Measurements from ENCODE around the gene CACNA1D. TPM values are rescaled to one million over a fixed set of nuclear protein-coding genes. Genes with fewer than 3 reads are reported as not detected.
"Not testable (repeated sequence)": the region's sequence is repeated elsewhere in the genome, so short reads cannot be mapped to it uniquely, and the experiment has no call there.

The CACNA1D gene
- 0.20 TPM for polyA plus RNA-seq (2013, experiment 1 of 2)
- polyA plus RNA-seq (2013, experiment 2 of 2), result 0.76 TPM

GRCh38 chr3:53493963-53494791, at the start of gene CACNA1D:
TSS of gene CACNA1D (plus strand) at chr3:53494611. CDS start at chr3:53495167, 556 bp downstream.
- Histone ChIP-seq H3K4me3 (ENCODE audit: low read length) (peak within 1 kb of the TSS; percentile 65), H3K4me1 (ENCODE audit: insufficient read depth, low read length) (no peaks in the 10 kb centered on the region; the same call in 1 of the 2 replicates), H3K27me3 (ENCODE audit: insufficient read depth, low read length) (peaks cover 80% of the 10 kb centered on the region), H3K36me3 (ENCODE audit: insufficient read depth, low read length) (no peaks in the 10 kb centered on the region), H3K9me3 (ENCODE audit: insufficient read depth, low read depth, low read length) (no peaks in the 10 kb centered on the region), H3K9ac (ENCODE audit: low read depth, low read length) (peak within 1 kb of the TSS; percentile 57), H3K27ac (ENCODE audit: low read depth, low read length) (no peak within 1 kb of the TSS; the same call in 1 of the 2 replicates)
- WGBS, result under 1% methylated on average over 122 of the region's 122 CpGs

DNA sequence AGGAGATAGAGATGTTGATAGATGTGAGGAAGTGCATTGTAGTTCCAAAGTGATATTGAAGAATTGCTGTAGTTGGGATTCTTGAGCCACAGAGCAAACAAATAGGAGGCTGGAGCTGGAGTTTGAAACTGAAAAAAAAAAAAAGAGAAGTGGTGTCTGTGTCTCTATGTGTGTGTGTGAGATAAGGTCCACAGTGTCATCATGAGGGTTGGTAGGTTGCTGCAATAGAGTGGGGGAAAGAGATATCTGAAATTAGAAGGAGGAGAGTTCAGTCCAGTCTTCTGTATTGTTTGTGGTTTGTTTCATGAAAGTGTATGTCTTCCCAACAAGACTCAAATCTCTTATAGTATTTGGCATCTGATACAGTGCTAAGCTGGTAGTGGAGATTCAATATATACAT, 37.3 kb upstream of the CACNA1D start:
- Histone ChIP-seq H3K36me3 (ENCODE audit: insufficient read depth, low read length) (no peaks in the 10 kb centered on the region), H3K4me3 (ENCODE audit: low read length) (no peak overlapping the region), H3K27ac (ENCODE audit: low read depth, low read length) (no peak overlapping the region), H3K4me1 (ENCODE audit: insufficient read depth, low read length) (no peaks in the 10 kb centered on the region), H3K27me3 (ENCODE audit: insufficient read depth, low read length) (no peaks in the 10 kb centered on the region), H3K9me3 (ENCODE audit: insufficient read depth, low read depth, low read length) (no peaks in the 10 kb centered on the region), H3K9ac (ENCODE audit: low read depth, low read length) (no peak overlapping the region)

GRCh38 chr3:53460326-53460725, 34.1 kb upstream of the CACNA1D start:
- Histone ChIP-seq H3K27me3 (ENCODE audit: insufficient read depth, low read length) (no peaks in the 10 kb centered on the region), H3K9me3 (ENCODE audit: insufficient read depth, low read depth, low read length) (no peaks in the 10 kb centered on the region)
- 89% methylated on average over 1 of the region's 1 CpG for WGBS

DNA sequence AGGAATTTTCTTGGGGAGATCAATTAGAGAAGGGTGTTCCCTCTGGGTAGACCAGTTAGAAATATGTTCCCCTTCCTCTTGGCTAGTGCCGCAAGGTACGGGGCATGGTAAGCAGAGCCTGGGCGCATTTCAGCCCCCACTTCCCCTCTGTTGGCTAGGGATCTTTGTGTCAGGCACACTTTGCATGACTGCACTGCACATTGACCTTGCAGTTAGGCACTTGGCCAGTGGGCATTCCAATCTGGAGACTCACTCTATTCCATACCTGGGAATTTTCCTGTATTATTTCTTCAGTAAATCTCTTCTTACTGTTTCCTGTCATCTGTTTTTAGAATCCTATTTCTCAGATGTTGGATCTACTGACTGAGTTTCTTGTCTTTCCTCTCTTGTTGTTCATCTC, 30.0 kb upstream of the CACNA1D start:
- Histone ChIP-seq H3K4me3 (ENCODE audit: low read length) (no peak overlapping the region), H3K27me3 (ENCODE audit: insufficient read depth, low read length) (no peaks in the 10 kb centered on the region), H3K9me3 (ENCODE audit: insufficient read depth, low read depth, low read length) (no peaks in the 10 kb centered on the region), H3K36me3 (ENCODE audit: insufficient read depth, low read length) (no peaks in the 10 kb centered on the region), H3K9ac (ENCODE audit: low read depth, low read length) (no peak overlapping the region), H3K4me1 (ENCODE audit: insufficient read depth, low read length) (no peaks in the 10 kb centered on the region), H3K27ac (ENCODE audit: low read depth, low read length) (no peak overlapping the region)
- WGBS, result 97% methylated on average over 3 of the region's 3 CpGs

More at GRCh38 chr3:53460326-53460725, 34.1 kb upstream of the CACNA1D start:
- Histone ChIP-seq H3K4me3 (ENCODE audit: low read length) (no peak overlapping the region), H3K36me3 (ENCODE audit: insufficient read depth, low read length) (no peaks in the 10 kb centered on the region), H3K4me1 (ENCODE audit: insufficient read depth, low read length) (no peaks in the 10 kb centered on the region), H3K9ac (ENCODE audit: low read depth, low read length) (no peak overlapping the region), H3K27ac (ENCODE audit: low read depth, low read length) (no peak overlapping the region)

DNA sequence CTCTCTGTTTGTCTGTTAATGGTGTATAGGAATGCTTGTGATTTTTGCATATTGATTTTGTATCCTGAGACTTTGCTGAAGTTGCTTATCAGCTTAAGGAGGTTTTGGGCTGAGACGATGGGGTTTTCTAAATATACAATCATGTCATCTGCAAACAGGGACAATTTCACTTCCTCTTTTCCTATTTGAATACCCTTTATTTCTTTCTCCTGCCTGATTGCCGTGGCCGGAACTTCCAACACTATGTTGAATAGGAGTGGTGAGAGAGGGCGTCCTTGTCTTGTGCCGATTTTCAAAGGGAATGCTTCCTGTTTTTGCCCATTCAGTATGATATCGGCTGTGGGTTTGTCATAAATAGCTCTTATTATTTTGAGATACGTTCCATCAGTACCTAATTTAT, 24.7 kb upstream of the CACNA1D start:
- not testable (repeated sequence) for H3K36me3 ChIP-seq (ENCODE audit: insufficient read depth, low read length); H3K27me3 ChIP-seq (ENCODE audit: insufficient read depth, low read length); H3K9me3 ChIP-seq (ENCODE audit: insufficient read depth, low read depth, low read length); H3K27ac ChIP-seq (ENCODE audit: low read depth, low read length); H3K4me3 ChIP-seq (ENCODE audit: low read length); H3K4me1 ChIP-seq (ENCODE audit: insufficient read depth, low read length); H3K9ac ChIP-seq (ENCODE audit: low read depth, low read length)
- WGBS, result 93% methylated on average over 7 of the region's 7 CpGs

DNA sequence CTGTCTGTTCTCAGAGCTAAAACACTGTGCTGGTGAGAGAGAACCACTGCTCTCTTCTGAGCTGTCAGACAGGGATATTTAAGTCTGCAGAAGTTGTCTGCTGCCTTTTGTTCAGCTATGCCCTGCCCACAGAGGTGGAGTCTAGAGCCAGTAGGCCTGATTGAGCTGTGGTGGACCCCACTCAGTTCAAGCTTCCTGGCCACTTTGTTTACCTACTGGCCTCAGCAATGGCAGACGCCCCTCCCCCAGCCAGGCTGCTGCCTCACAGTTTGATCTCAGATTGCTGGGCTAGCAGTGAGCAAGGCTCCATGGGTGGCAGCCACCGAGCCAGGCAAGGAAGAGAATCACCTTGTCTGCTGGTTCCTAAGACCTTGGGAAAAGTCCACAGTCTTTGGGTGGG, 21.0 kb upstream of the CACNA1D start:
- no peaks in the 10 kb centered on the region for H3K27me3 ChIP-seq (ENCODE audit: insufficient read depth, low read length)
- 63% methylated on average over 2 of the region's 2 CpGs for WGBS
- no peak overlapping the region for H3K9ac ChIP-seq (ENCODE audit: low read depth, low read length)
- H3K4me1 ChIP-seq (ENCODE audit: insufficient read depth, low read length), result peaks cover 5% of the 10 kb centered on the region; the same call in 1 of the 2 replicates
- H3K9me3 ChIP-seq (ENCODE audit: insufficient read depth, low read depth, low read length), result no peaks in the 10 kb centered on the region
- no peak overlapping the region for H3K27ac ChIP-seq (ENCODE audit: low read depth, low read length)
- no peak overlapping the region for H3K4me3 ChIP-seq (ENCODE audit: low read length)
- H3K36me3 ChIP-seq (ENCODE audit: insufficient read depth, low read length), result no peaks in the 10 kb centered on the region

DNA sequence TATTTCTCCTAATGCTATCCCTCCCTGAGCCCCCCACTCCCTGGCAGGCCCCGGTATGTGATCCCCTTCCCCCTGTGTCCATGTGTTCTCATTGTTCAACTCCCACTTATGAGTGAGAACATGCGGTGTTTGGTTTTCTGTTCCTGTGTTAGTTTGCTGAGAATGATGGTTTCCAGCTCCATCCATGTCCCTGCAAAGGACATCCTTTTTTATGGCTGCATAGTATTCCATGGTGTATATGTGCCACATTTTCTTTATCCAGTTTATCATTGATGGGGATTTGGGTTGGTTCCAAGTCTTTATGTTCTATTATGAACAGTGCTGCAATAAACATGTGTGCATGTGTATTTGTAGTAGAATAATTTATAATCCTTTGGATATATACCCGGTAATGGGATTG, 18.0 kb upstream of the CACNA1D start:
- H3K27me3 ChIP-seq (ENCODE audit: insufficient read depth, low read length); H3K9ac ChIP-seq (ENCODE audit: low read depth, low read length); H3K9me3 ChIP-seq (ENCODE audit: insufficient read depth, low read depth, low read length); H3K36me3 ChIP-seq (ENCODE audit: insufficient read depth, low read length); H3K4me1 ChIP-seq (ENCODE audit: insufficient read depth, low read length); H3K4me3 ChIP-seq (ENCODE audit: low read length); H3K27ac ChIP-seq (ENCODE audit: low read depth, low read length): not testable (repeated sequence)
- WGBS, result 100% methylated on average over 2 of the region's 3 CpGs

DNA sequence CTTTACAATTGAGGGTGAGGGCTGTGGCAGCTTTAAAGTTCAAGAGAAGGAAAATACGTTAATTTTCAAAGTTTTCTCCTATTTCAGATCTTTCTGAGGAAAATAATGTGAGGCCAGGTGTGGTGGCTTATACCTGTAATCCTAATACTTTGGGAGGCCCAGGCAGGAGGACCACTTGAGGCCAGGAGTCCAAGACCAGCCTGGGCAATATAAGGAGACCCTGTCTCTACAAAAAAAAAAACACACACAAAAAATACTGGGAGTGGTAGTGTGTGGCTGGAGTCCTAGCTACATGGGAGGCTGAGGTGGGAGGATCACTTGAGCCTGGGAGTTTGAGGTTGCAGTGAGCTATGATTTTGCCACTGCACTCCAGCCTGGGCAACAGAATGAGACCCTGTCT, 16.7 kb upstream of the CACNA1D start:
- H3K27ac ChIP-seq (ENCODE audit: low read depth, low read length), result not testable (repeated sequence)

DNA sequence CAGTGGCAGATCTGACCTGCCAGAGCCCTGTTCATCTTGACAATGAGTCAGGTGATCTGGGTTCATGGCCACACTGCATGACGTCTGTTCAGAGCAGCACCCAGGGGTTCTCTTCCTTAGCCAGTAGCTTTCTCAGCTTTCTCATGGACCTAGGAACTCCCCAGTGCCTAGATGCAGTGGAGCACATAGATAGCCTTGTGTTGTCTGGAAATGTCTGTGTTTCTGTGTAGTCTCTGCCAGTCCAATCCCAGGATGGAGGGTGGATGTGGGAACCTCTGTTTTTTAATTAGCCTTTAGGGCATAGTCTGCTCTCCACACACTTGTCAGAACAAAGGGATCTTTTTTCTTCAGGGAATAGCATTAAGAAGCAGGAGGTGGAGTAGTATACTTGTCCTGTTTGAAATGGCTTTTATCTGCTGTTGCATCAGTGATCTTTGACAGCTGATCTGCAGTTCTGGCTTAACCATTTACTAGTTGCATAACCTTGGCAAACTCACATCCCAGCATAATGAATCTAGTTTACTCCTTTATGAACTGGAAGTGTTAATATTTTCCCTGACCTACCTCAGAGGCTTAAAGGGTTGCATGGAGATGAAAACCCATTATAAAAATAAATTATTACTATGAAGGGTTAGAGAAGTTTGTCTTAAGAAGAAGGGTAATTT, 16.1 kb upstream of the CACNA1D start:
- 67% methylated on average over 1 of the region's 1 CpG for WGBS
- H3K36me3 ChIP-seq (ENCODE audit: insufficient read depth, low read length), result no peaks in the 10 kb centered on the region

More for the DNA sequence above, 16.7 kb upstream of the CACNA1D start:
- 86% methylated on average over 1 of the region's 1 CpG for WGBS
- H3K9ac ChIP-seq (ENCODE audit: low read depth, low read length); H3K4me3 ChIP-seq (ENCODE audit: low read length); H3K27me3 ChIP-seq (ENCODE audit: insufficient read depth, low read length); H3K9me3 ChIP-seq (ENCODE audit: insufficient read depth, low read depth, low read length); H3K36me3 ChIP-seq (ENCODE audit: insufficient read depth, low read length); H3K4me1 ChIP-seq (ENCODE audit: insufficient read depth, low read length): not testable (repeated sequence)

DNA sequence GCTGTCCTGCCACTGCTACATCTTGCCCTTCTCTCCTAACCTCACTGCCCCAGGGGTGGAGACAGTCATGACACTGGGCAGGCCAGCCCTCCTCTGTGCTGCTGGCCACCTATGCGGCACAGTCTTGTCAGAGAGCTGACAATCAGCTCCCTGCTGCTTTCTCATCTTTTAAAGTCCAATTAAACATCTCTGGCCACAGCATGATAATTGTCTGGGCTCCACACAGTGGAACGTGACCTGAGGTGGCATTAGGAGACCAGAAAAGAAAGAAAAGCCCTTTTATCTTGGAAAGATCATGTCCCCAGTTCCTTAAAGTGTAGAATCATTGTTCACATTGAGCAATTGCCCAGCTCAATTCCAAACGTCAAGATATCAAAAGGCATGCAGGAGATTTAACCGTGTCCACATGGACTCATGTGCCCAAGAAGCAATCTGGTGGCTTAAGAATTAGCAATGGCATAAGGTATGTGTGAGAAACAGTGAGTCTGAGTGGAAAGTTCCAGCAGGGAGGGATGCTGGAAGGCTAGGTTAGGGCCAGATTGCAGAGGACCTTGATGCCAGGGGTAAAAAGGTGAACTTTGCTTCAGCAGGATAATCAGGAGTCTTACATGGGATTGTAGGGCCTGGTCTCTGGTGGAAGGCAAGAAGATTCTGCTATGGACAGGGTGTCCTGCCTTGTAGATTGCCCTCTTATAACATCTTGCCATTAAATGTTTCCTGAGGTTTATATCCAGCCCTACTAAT, 15.3 kb upstream of the CACNA1D start:
- Histone ChIP-seq H3K4me1 (ENCODE audit: insufficient read depth, low read length) (no peaks in the 10 kb centered on the region), H3K36me3 (ENCODE audit: insufficient read depth, low read length) (no peaks in the 10 kb centered on the region), H3K4me3 (ENCODE audit: low read length) (no peak overlapping the region), H3K27ac (ENCODE audit: low read depth, low read length) (no peak overlapping the region), H3K9ac (ENCODE audit: low read depth, low read length) (no peak overlapping the region), H3K9me3 (ENCODE audit: insufficient read depth, low read depth, low read length) (no peaks in the 10 kb centered on the region), H3K27me3 (ENCODE audit: insufficient read depth, low read length) (no peaks in the 10 kb centered on the region)
- 75% methylated on average over 4 of the region's 4 CpGs for WGBS

More for the DNA sequence above, 16.1 kb upstream of the CACNA1D start:
- no peak overlapping the region for H3K9ac ChIP-seq (ENCODE audit: low read depth, low read length)
- no peak overlapping the region for H3K27ac ChIP-seq (ENCODE audit: low read depth, low read length)
- H3K4me1 ChIP-seq (ENCODE audit: insufficient read depth, low read length), result peaks cover 5% of the 10 kb centered on the region; the same call in 1 of the 2 replicates
- no peak overlapping the region for H3K4me3 ChIP-seq (ENCODE audit: low read length)
- no peaks in the 10 kb centered on the region for H3K27me3 ChIP-seq (ENCODE audit: insufficient read depth, low read length)
- H3K9me3 ChIP-seq (ENCODE audit: insufficient read depth, low read depth, low read length), result no peaks in the 10 kb centered on the region

DNA sequence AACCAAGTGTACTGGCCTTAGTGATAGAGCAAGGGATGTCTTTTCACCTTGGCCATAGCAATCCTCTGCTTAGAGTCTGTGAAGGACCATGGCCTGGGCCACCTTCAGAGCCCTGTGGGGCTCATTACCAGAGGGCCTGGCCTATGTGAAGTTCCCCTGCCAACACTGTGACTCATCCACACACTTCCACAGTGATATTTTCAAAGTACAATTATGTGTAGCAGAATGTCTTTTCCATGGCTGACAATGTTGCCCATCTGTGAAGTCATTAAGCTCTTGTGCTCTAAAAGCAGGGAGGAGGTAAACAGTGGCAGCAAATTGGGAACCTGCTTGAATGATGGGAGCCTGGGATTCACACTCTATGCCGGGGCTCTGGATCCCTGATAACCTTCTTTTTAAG, 12.2 kb upstream of the CACNA1D start:
- Histone ChIP-seq H3K4me1 (ENCODE audit: insufficient read depth, low read length) (no peaks in the 10 kb centered on the region), H3K4me3 (ENCODE audit: low read length) (no peak overlapping the region), H3K9me3 (ENCODE audit: insufficient read depth, low read depth, low read length) (no peaks in the 10 kb centered on the region), H3K27me3 (ENCODE audit: insufficient read depth, low read length) (0 out of 2 replicates have a peak, but pooled peaks cover 2% of the 10 kb centered on the region), H3K36me3 (ENCODE audit: insufficient read depth, low read length) (no peaks in the 10 kb centered on the region), H3K27ac (ENCODE audit: low read depth, low read length) (no peak overlapping the region), H3K9ac (ENCODE audit: low read depth, low read length) (no peak overlapping the region)
- 92% methylated on average over 1 of the region's 1 CpG for WGBS

Measured in HUES64 (cell line).